ENCODE results near the gene WNT8A. TPM values are rescaled to one million over a fixed set of nuclear protein-coding genes. Genes with fewer than 3 reads are reported as not detected.
"Not testable (repeated sequence)": the region's sequence is repeated elsewhere in the genome, so short reads cannot be mapped to it uniquely, and the experiment has no call there.

WNT8A gene
- total and polyA plus RNA-seq, 2 of the 13 experiments (the other 11 are each of a cell fraction or from before 2014, with no cell fraction given) = not detected

DNA sequence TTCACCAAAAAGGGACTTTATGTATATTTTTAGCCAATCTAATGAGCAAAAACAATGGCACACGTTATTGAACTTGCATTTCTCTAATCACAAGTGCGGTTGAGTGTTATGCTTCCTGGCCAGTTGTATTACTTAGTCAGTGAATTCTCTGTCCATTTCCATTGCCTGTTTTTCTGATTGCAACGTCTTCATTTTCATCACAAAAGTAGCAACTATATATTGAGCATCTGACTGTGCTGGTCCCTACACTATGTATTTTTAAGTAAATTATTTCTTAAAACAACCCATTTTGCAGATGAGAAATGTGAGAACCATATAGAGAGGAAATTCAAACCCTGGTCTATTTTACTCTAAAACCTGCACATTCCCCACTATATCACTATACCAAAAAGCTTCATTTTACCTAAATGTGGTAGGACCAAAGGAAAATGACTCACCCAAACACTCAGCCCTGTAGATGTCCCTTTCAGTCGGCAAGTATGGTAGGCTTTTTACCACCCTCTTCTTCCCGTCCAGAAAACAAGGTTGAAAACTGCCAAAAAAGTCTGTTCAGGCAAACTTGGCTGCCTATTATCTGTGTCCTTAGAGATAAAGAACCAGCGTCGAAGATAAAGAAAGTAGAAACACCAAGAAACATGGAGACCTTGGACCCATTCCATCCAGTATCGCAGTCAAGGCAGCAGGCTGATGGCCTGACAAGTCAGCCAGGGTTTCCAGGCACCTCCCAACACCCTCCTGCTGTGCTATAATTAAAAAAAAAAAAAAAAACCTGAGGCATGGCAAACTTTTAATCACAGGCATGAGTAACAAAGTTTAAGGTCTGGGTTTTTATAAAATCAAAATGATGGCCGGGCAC is 32.2 kb upstream of the WNT8A start (continued):
- TF ChIP-seq ARID3A (IDR thresholded peaks at IDR 0.05; ENCODE audit: low read depth, low read length) = no peak
- no peak for TF ChIP-seq POLR2AphosphoS2 (IDR thresholded peaks at IDR 0.05; ENCODE audit: low read depth, low read length)

DNA sequence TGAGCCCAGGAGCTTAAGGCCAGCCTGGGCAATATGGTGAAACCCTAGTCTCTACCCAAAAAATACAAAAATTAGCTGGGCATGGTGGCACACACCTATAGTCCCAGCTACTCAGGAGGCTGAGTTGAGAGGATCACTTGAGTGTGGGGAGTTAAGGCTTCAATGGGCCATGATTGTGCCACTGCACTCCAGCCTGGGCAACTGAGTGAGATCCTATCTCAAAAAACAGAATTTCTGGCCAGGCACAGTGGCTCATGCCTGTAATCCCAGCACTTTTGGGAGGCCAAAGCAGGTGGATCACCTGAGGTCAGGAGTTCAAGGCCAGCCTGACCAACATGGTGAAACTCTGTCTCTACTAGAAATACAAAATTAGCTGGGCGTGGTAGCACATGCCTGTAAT is 31.1 kb upstream of the WNT8A start:
- CTCF ChIA-PET (ENCODE audit: low intra/inter-chr PET ratio, low total read pairs); H3K9ac ChIP-seq (ENCODE audit: insufficient read depth, low read depth, low read length); H3K27ac ChIP-seq (ENCODE audit: extremely low read length, insufficient read depth, low read length); DNase-seq (ENCODE audit: low spot score); FAIRE-seq; H3K36me3 ChIP-seq (replicated peaks in 1 of 2; ENCODE audit: control insufficient read depth in 1 of 2, insufficient read depth in 2 of 2, low read length in 2 of 2); H3K4me3 ChIP-seq (replicated peaks in 1 of 3; ENCODE audit: insufficient read depth in 1 of 3, low read depth in 2 of 3, low read length in 3 of 3); ATAC-seq; in situ Hi-C loops (cut with HindIII; ENCODE audit: extremely low pct_ligation_motif_present, low pct_unique_long_range_greater_than_20kb); H3K4me2 ChIP-seq (ENCODE audit: low read depth, low read length); H2AFZ ChIP-seq (ENCODE audit: low read length); POLR2A ChIA-PET; H3K9me3 ChIP-seq (ENCODE audit: low read length); intact Hi-C loops (cut with micrococcal nuclease; ENCODE audit: unreplicated experiment); H3K79me2 ChIP-seq (ENCODE audit: insufficient read depth, low read length); BruUV-seq (replicated peaks); H4K20me1 ChIP-seq (ENCODE audit: insufficient read depth, low read length); H3K27me3 ChIP-seq (ENCODE audit: control insufficient read depth in 1 of 2, insufficient read depth in 2 of 2, low read length in 2 of 2): not testable (repeated sequence)
- peak; percentile 69 for TF ChIP-seq ZNF121 (CRISPR knock-in tag; IDR thresholded peaks at IDR 0.05)
- 38% methylated on average over 1 of the region's 1 CpG for WGBS (ENCODE audit: low lambda C conversion rate)
- H3K4me1 ChIP-seq (ENCODE audit: insufficient read depth, low read length) = peaks cover 24% of the 10 kb centered on the region

- ChIA-PET CTCF (ENCODE audit: low intra/inter-chr PET ratio, low total read pairs) (no interaction called here), POLR2A (no interaction called here)
- H3K79me2 ChIP-seq (ENCODE audit: insufficient read depth, low read length) = no peaks in the 10 kb centered on the region
- no peak for DNase-seq (ENCODE audit: low spot score)
- no peak for FAIRE-seq
- no peaks in the 10 kb centered on the region for H4K20me1 ChIP-seq (ENCODE audit: insufficient read depth, low read length)
- peaks cover 24% of the 10 kb centered on the region for H3K4me1 ChIP-seq (ENCODE audit: insufficient read depth, low read length)
- intact Hi-C loops (cut with micrococcal nuclease; ENCODE audit: unreplicated experiment) (no loop called here), in situ Hi-C loops (cut with HindIII; ENCODE audit: extremely low pct_ligation_motif_present, low pct_unique_long_range_greater_than_20kb) (no loop called here)
- H3K27me3 ChIP-seq (ENCODE audit: control insufficient read depth in 1 of 2, insufficient read depth in 2 of 2, low read length in 2 of 2) = no peaks in the 10 kb centered on the region
- H3K27ac ChIP-seq (ENCODE audit: extremely low read length, insufficient read depth, low read length) = no peak overlapping the region
- TF ChIP-seq ZNF121 (CRISPR knock-in tag; IDR thresholded peaks at IDR 0.05) = 0 out of 2 replicates have a peak, but pooled peaks have one; percentile 19
- no peak for TF ChIP-seq NAIF1 (CRISPR knock-in tag; IDR thresholded peaks at IDR 0.05; ENCODE audit: borderline replicate concordance)
- peak; percentile 82 for TF ChIP-seq MAFF (IDR thresholded peaks at IDR 0.05; ENCODE audit: low read depth, low read length)
- TF ChIP-seq MAFK (conservative IDR thresholded peaks at IDR 0.05 in 1 of 2, IDR thresholded peaks at IDR 0.05 in 1 of 2; ENCODE audit: low read length in 2 of 2) = peak; percentile 85 to 90
- H3K36me3 ChIP-seq (replicated peaks in 1 of 2; ENCODE audit: control insufficient read depth in 1 of 2, insufficient read depth in 2 of 2, low read length in 2 of 2) = no peaks in the 10 kb centered on the region
- H3K9ac ChIP-seq (ENCODE audit: insufficient read depth, low read depth, low read length) = no peak overlapping the region
- H3K9me3 ChIP-seq (ENCODE audit: low read length) = no peaks in the 10 kb centered on the region
- H2AFZ ChIP-seq (ENCODE audit: low read length) = no peak overlapping the region
- no TSS peak for BruUV-seq (replicated peaks)
- 29% methylated on average over 3 of the region's 3 CpGs for WGBS (ENCODE audit: low lambda C conversion rate)
- peak overlapping the region; percentile 83; the same call in 1 of the 2 replicates for H3K4me2 ChIP-seq (ENCODE audit: low read depth, low read length)
- no peak overlapping the region for H3K4me3 ChIP-seq (replicated peaks in 1 of 3; ENCODE audit: insufficient read depth in 1 of 3, low read depth in 2 of 3, low read length in 3 of 3)
- ATAC-seq = no peak
These were observed 30.3 kb upstream of the WNT8A start for GRCh38 chr5:138053554-138053953.
